ENCODE measurements around the gene FER. TPM values are rescaled to one million over a fixed set of nuclear protein-coding genes. Genes with fewer than 3 reads are reported as not detected.

Gene FER
- total and polyA plus RNA-seq, 10 of the 15 experiments (the other 5 are each of a cell fraction or from before 2014, with no cell fraction given) = 4.4 to 19.1 (median 9.6) TPM

- WGBS (ENCODE audit: insufficient coverage, insufficient replicate concordance, low lambda C conversion rate, missing lambda C conversion rate) = 75% methylated on average over 3 of the region's 3 CpGs
- POLR2A ChIA-PET = no interaction called here
- Histone ChIP-seq H3K4me1 (ENCODE audit: control insufficient read depth, insufficient read depth, low read length) (no peaks in the 10 kb centered on the region), H3K4me2 (ENCODE audit: control insufficient read depth, insufficient read depth) (no peak overlapping the region), H3K36me3 (ENCODE audit: control insufficient read depth in 2 of 2, insufficient read depth in 2 of 2, low read length in 1 of 2) (no peaks in the 10 kb centered on the region), H4K20me1 (ENCODE audit: control insufficient read depth, insufficient read depth) (no peaks in the 10 kb centered on the region), H3K27ac (ENCODE audit: control insufficient read depth, insufficient read depth) (no peak overlapping the region), H3K9ac (ENCODE audit: control insufficient read depth, insufficient read depth, low read length) (no peak overlapping the region), H3K27me3 (replicated peaks in 1 of 2; ENCODE audit: control insufficient read depth in 2 of 2, insufficient read depth in 2 of 2, low read length in 1 of 2) (no peaks in the 10 kb centered on the region), H3K9me3 (replicated peaks; ENCODE audit: control insufficient read depth, insufficient read depth, low read length) (no peaks in the 10 kb centered on the region; the same call in 1 of the 3 replicates), H2AFZ (ENCODE audit: control insufficient read depth, low read depth, low read length) (no peak overlapping the region), H3K4me3 (no peak overlapping the region), H3K79me2 (ENCODE audit: control insufficient read depth, insufficient read depth, low read length) (no peaks in the 10 kb centered on the region)
- DNase-seq (ENCODE audit: low read depth, low spot score) (no peak), FAIRE-seq (no peak), ATAC-seq (no peak)
- CTCF ChIA-PET = interaction anchor here (0.8 kb wide), 1 partner anchor 25 kb away, joined by 3 read pairs; no protein-coding TSS in a partner anchor
- in situ Hi-C loops (cut with MboI) = no loop called here
- TF ChIP-seq, protein P1, sequence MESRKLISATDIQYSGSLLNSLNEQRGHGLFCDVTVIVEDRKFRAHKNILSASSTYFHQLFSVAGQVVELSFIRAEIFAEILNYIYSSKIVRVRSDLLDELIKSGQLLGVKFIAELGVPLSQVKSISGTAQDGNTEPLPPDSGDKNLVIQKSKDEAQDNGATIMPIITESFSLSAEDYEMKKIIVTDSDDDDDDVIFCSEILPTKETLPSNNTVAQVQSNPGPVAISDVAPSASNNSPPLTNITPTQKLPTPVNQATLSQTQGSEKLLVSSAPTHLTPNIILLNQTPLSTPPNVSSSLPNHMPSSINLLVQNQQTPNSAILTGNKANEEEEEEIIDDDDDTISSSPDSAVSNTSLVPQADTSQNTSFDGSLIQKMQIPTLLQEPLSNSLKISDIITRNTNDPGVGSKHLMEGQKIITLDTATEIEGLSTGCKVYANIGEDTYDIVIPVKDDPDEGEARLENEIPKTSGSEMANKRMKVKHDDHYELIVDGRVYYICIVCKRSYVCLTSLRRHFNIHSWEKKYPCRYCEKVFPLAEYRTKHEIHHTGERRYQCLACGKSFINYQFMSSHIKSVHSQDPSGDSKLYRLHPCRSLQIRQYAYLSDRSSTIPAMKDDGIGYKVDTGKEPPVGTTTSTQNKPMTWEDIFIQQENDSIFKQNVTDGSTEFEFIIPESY (IDR thresholded peaks at IDR 0.05) = no peak
- TF ChIP-seq BCL3 (IDR thresholded peaks at IDR 0.05; ENCODE audit: borderline replicate concordance, insufficient read depth, low read depth, low read length, poor library complexity, severe bottlenecking) = no peak
- no peak for TF ChIP-seq MYB (IDR thresholded peaks at IDR 0.05; ENCODE audit: borderline replicate concordance, low read depth, low read length)
- no peak for TF ChIP-seq RCOR1 (conservative IDR thresholded peaks at IDR 0.05; ENCODE audit: low read depth, low read length)
- BruUV-seq (replicated peaks) = no TSS peak
- SMC1A ChIA-PET (ENCODE audit: uncharacterized antibody, unreplicated experiment) = no interaction called here
- intact Hi-C loops (cut with micrococcal nuclease; ENCODE audit: unreplicated experiment) = loop anchor here (10.0 kb wide), 2 partner anchors 63 to 243 kb away; no protein-coding TSS in a partner anchor
- RAD21 ChIA-PET (ENCODE audit: unreplicated experiment) = no interaction called here
These were observed 420.5 kb downstream of the FER start for GRCh38 chr5:109168151-109168550.
